Spleen (tissue), 3 donors: Measurements from ENCODE around the gene LGALS1.

Experiments
- POLR2A ChIP-seq, 3 donors: fragments of 450-650 bp; IDR thresholded peaks; one replicate each; pipeline ENCODE4 v1.5.1; 2017; ENCODE audit warnings: antibody characterized with exemption in 3 of 3, mild to moderate bottlenecking in 1 of 3
- POLR2AphosphoS5 ChIP-seq, 3 donors: sonication (generic); formaldehyde crosslinking; IDR thresholded peaks; one replicate each; pipeline ENCODE4 v1.5.1; 2017; ENCODE audit warnings: antibody characterized with exemption in 3 of 3

- no peak for TF ChIP-seq POLR2AphosphoS5 (IDR thresholded peaks at IDR 0.05)
- TF ChIP-seq POLR2A (IDR thresholded peaks at IDR 0.05), result no peak
Observed at GRCh38 chr22:37678372-37678771, 2.9 kb downstream of the LGALS1 start.
